ENCODE measurements around the gene PLEKHS1.
"Not testable (repeated sequence)": the region's sequence is repeated elsewhere in the genome, so short reads cannot be mapped to it uniquely, and the experiment has no call there.

The PLEKHS1 gene

DNA sequence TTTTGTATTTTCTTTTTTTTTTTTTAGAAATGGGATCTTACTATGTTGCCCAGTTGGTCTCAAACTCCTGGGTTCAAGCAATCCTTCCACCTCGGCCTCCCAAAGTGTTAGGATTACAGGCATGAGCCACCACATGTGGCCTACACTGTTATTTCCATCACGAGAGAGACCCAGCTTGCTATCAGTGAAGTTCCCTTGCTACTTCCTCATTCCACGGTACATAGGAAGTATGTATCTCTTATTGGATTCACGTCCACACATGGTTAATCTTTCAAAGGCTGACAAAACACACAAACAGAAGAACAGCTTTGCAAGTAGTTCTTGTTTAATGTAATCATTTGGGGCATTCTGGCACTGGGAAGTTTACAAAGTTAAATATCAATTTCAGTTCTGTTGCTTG, 51.5 kb downstream of the PLEKHS1 start:
- Histone ChIP-seq H3K4me3 (ENCODE audit: low read depth in 1 of 2, low read length in 2 of 2) (no peak overlapping the region), H3K4me1 (ENCODE audit: insufficient read depth, low read length) (peaks cover 23% of the 10 kb centered on the region), H3K9me3 (ENCODE audit: low read length) (no peaks in the 10 kb centered on the region), H3K27ac (ENCODE audit: low read depth, low read length) (no peak overlapping the region), H3K36me3 (ENCODE audit: insufficient read depth, low read length) (no peaks in the 10 kb centered on the region), H3K27me3 (ENCODE audit: control insufficient read depth in 1 of 2, insufficient read depth in 2 of 2, low read length in 2 of 2) (no peaks in the 10 kb centered on the region), H3K9ac (ENCODE audit: low read length) (no peak overlapping the region)

DNA sequence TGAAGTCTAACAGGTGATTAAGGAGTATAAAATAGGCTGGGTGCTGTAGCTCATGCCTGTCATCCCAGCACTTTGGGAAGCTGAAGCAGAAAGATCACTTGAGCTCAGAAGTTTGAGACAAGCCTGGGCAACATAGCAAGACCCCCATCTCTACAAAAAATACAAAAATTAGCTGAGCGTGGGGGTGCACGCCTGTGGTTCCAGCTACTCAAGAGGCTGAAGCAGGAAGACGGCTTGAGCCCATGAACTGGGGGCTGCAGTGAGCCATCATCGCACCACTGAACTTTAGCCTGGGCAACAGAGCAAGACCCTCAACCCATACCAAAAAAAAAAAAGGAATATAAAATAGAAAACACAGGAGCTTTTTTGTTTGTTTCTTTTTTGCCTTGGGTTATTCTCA, 55.0 kb downstream of the PLEKHS1 start:
- no peaks in the 10 kb centered on the region for H3K27me3 ChIP-seq (ENCODE audit: control insufficient read depth in 1 of 2, insufficient read depth in 2 of 2, low read length in 2 of 2)
- no peaks in the 10 kb centered on the region for H3K36me3 ChIP-seq (ENCODE audit: insufficient read depth, low read length)
- H3K27ac ChIP-seq (ENCODE audit: low read depth, low read length), result no peak overlapping the region
- H3K9me3 ChIP-seq (ENCODE audit: low read length), result no peaks in the 10 kb centered on the region
- peaks cover 18% of the 10 kb centered on the region for H3K4me1 ChIP-seq (ENCODE audit: insufficient read depth, low read length)
- no peak overlapping the region for H3K9ac ChIP-seq (ENCODE audit: low read length)
- no peak overlapping the region for H3K4me3 ChIP-seq (ENCODE audit: low read depth in 1 of 2, low read length in 2 of 2)

DNA sequence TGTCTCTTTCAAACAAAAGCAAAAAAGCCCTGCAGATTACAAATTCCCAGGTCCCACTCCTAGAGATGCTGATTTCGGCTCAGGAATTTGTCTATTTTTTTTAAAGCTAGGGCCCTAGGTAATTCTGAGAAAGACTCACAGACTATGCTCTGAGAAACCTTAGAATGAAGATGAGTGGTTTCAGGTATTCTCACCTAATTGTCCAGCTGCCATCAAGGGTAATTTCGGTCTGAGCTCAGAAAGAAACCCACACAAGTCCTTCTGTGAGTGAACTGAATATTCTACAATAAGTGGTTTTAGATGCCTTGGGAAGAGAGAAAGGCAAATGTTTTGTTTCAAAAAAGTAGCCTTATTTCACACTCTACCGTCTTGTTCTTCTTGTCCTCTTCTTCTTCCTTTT, 56.7 kb downstream of the PLEKHS1 start:
- H3K4me1 ChIP-seq (ENCODE audit: insufficient read depth, low read length), result peaks cover 3% of the 10 kb centered on the region
- H3K27ac ChIP-seq (ENCODE audit: low read depth, low read length), result no peak overlapping the region
- no peaks in the 10 kb centered on the region for H3K9me3 ChIP-seq (ENCODE audit: low read length)
- H3K4me3 ChIP-seq (ENCODE audit: low read depth in 1 of 2, low read length in 2 of 2), result no peak overlapping the region
- no peaks in the 10 kb centered on the region for H3K36me3 ChIP-seq (ENCODE audit: insufficient read depth, low read length)
- H3K27me3 ChIP-seq (ENCODE audit: control insufficient read depth in 1 of 2, insufficient read depth in 2 of 2, low read length in 2 of 2), result no peaks in the 10 kb centered on the region
- no peak overlapping the region for H3K9ac ChIP-seq (ENCODE audit: low read length)

DNA sequence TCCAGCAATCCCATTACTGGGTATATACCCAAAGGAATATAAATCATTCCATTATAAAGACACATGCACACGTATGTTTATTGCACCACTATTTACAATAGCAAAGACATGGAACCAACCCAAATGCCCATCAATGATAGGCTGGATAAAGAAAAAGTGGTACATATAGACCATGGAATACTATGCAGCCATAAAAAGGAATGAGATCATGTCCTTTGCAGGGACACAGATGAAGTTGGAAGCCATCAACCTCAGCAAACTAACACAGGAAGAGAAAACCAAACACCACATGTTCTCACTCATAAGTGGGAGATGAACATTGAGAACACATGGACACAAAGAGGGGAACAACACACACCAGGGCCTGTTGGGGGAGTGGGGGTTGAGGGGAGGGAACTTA, 63.2 kb downstream of the PLEKHS1 start:
- H3K4me3 ChIP-seq (ENCODE audit: low read depth in 1 of 2, low read length in 2 of 2); H3K9ac ChIP-seq (ENCODE audit: low read length); H3K27ac ChIP-seq (ENCODE audit: low read depth, low read length); H3K36me3 ChIP-seq (ENCODE audit: insufficient read depth, low read length); H3K4me1 ChIP-seq (ENCODE audit: insufficient read depth, low read length); H3K27me3 ChIP-seq (ENCODE audit: control insufficient read depth in 1 of 2, insufficient read depth in 2 of 2, low read length in 2 of 2); H3K9me3 ChIP-seq (ENCODE audit: low read length): not testable (repeated sequence)

DNA sequence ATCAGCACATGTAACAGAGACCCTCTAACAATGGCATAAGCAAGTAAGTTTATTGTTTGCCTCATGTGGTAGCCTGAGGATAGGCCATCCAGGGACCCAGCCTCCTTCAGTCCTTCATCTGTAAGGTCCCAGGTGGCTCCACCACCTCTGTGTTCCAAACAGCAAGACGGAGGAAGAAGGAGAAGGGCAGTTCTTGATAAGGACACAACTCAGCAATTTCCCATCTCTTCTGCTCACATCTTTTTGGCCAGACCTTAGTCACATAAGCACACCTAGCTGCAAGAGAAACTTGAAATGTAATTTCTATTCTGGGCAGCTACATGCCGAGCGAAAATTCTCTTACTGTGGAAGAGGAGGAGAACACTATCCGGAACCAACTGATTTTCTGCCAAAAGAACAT, 68.5 kb downstream of the PLEKHS1 start:
- Histone ChIP-seq H3K9ac (ENCODE audit: low read length) (no peak overlapping the region), H3K4me3 (ENCODE audit: low read depth in 1 of 2, low read length in 2 of 2) (no peak overlapping the region), H3K36me3 (ENCODE audit: insufficient read depth, low read length) (no peaks in the 10 kb centered on the region), H3K27ac (ENCODE audit: low read depth, low read length) (no peak overlapping the region), H3K4me1 (ENCODE audit: insufficient read depth, low read length) (no peaks in the 10 kb centered on the region), H3K9me3 (ENCODE audit: low read length) (no peaks in the 10 kb centered on the region), H3K27me3 (ENCODE audit: control insufficient read depth in 1 of 2, insufficient read depth in 2 of 2, low read length in 2 of 2) (no peaks in the 10 kb centered on the region)

DNA sequence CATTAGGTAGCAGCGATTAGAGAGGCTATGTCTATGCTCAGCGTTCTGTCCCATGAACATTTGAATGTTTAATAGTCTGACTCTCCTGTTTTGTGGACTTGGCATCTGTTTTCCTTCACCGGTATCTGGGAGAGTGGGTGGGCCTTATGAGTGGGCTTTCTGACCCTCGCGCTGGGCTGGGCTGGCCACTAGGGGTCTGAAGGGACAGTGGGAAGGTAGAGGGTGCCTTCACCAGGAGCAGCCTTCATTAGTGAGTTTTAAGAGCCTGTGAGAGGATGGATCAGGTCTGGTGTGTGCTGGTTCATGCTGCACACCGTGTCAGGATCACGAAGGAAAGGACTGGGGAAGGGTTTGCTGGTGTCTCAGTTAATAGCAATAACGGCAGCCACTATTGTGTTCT, 69.0 kb downstream of the PLEKHS1 start:
- Histone ChIP-seq H3K36me3 (ENCODE audit: insufficient read depth, low read length) (no peaks in the 10 kb centered on the region), H3K4me1 (ENCODE audit: insufficient read depth, low read length) (no peaks in the 10 kb centered on the region), H3K27ac (ENCODE audit: low read depth, low read length) (no peak overlapping the region), H3K9ac (ENCODE audit: low read length) (no peak overlapping the region), H3K4me3 (ENCODE audit: low read depth in 1 of 2, low read length in 2 of 2) (no peak overlapping the region), H3K9me3 (ENCODE audit: low read length) (no peaks in the 10 kb centered on the region), H3K27me3 (ENCODE audit: control insufficient read depth in 1 of 2, insufficient read depth in 2 of 2, low read length in 2 of 2) (no peaks in the 10 kb centered on the region)

DNA sequence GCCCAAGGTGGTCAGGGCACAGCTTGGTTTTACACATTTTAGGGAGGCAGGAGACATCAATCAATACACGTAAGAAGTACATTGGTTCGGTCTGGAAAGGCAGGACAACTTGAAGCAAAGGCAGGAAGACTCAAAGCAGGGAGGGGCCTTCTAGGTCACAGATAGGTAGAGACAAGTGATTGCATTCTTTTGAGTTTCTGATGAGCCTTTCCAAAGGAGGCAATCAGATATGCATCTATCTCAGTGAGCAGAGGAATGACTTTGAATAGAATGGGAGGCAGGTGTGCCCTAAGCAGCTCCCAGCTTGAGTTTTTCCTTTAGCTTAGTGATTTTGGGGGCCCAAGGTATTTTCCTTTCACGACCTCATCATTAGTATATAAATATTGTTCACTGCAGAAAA, 69.8 kb downstream of the PLEKHS1 start:
- H3K27me3 ChIP-seq (ENCODE audit: control insufficient read depth in 1 of 2, insufficient read depth in 2 of 2, low read length in 2 of 2); H3K9ac ChIP-seq (ENCODE audit: low read length); H3K36me3 ChIP-seq (ENCODE audit: insufficient read depth, low read length); H3K9me3 ChIP-seq (ENCODE audit: low read length); H3K27ac ChIP-seq (ENCODE audit: low read depth, low read length); H3K4me1 ChIP-seq (ENCODE audit: insufficient read depth, low read length); H3K4me3 ChIP-seq (ENCODE audit: low read depth in 1 of 2, low read length in 2 of 2): not testable (repeated sequence)

DNA sequence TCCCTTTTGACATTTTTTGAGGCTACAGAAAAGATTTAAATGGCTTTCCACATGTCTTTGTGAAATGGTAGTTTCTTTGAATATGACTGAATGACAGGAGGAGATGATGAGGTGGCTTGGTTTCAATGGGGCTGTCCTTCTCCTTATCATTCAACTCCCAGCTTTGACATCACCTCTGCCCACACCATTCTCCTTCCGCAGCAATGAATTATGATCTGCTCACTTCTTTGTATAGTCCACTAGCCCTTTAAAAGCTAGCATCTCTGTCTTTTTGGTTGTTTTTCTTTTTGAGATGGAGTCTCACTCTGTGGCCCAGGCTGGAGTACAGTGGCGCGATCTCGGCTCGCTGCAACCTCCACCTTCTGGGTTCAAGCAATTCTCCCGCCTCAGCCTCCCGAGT, 70.7 kb downstream of the PLEKHS1 start:
- H3K9me3 ChIP-seq (ENCODE audit: low read length), result no peaks in the 10 kb centered on the region
- no peaks in the 10 kb centered on the region for H3K4me1 ChIP-seq (ENCODE audit: insufficient read depth, low read length)
- H3K27ac ChIP-seq (ENCODE audit: low read depth, low read length), result no peak overlapping the region
- no peaks in the 10 kb centered on the region for H3K27me3 ChIP-seq (ENCODE audit: control insufficient read depth in 1 of 2, insufficient read depth in 2 of 2, low read length in 2 of 2)
- no peak overlapping the region for H3K9ac ChIP-seq (ENCODE audit: low read length)
- H3K36me3 ChIP-seq (ENCODE audit: insufficient read depth, low read length), result no peaks in the 10 kb centered on the region
- no peak overlapping the region for H3K4me3 ChIP-seq (ENCODE audit: low read depth in 1 of 2, low read length in 2 of 2)

DNA sequence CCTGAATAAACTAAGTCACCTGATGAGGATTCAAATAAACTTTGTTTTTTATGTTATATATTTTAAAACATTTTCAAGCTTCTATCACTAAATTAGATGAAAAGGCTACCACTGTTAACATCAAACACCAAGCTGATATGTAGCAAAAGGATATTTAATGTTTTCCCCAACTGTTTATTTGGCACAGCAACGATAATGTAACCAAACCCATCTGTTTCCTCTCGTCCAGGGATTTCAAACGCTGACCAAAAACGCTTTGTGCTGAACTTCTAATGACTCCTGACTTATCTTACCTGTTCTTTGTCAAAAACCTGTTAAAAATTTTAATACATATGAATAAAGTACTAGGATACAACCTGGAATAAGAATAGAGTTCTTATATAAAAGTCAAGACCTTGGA, 71.9 kb downstream of the PLEKHS1 start:
- H3K9ac ChIP-seq (ENCODE audit: low read length), result no peak overlapping the region
- no peak overlapping the region for H3K4me3 ChIP-seq (ENCODE audit: low read depth in 1 of 2, low read length in 2 of 2)
- H3K27ac ChIP-seq (ENCODE audit: low read depth, low read length), result no peak overlapping the region
- H3K4me1 ChIP-seq (ENCODE audit: insufficient read depth, low read length), result no peaks in the 10 kb centered on the region
- H3K36me3 ChIP-seq (ENCODE audit: insufficient read depth, low read length), result no peaks in the 10 kb centered on the region
- no peaks in the 10 kb centered on the region for H3K27me3 ChIP-seq (ENCODE audit: control insufficient read depth in 1 of 2, insufficient read depth in 2 of 2, low read length in 2 of 2)
- no peaks in the 10 kb centered on the region for H3K9me3 ChIP-seq (ENCODE audit: low read length)

DNA sequence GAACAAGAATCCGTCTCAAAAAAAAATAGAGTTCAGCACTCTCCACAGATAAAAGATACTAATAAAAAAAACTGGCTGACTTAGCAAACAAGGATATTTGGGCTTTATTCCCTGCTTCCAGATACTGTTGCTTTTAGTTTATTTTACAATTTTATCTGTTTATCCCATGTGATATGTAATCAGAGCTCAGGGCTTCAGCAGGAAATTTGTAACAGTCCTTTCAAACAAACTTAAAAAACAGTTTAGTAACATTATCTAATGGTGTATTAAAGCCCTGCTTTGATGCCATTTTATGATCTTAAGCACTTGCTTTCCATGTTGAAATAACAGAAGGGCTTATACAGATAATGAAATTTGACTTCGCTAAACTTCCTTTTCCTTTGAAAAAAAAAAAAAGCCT, 74.3 kb downstream of the PLEKHS1 start:
- Histone ChIP-seq H3K27ac (ENCODE audit: low read depth, low read length) (no peak overlapping the region), H3K4me1 (ENCODE audit: insufficient read depth, low read length) (no peaks in the 10 kb centered on the region), H3K36me3 (ENCODE audit: insufficient read depth, low read length) (no peaks in the 10 kb centered on the region), H3K27me3 (ENCODE audit: control insufficient read depth in 1 of 2, insufficient read depth in 2 of 2, low read length in 2 of 2) (no peaks in the 10 kb centered on the region), H3K9ac (ENCODE audit: low read length) (no peak overlapping the region), H3K9me3 (ENCODE audit: low read length) (no peaks in the 10 kb centered on the region), H3K4me3 (ENCODE audit: low read depth in 1 of 2, low read length in 2 of 2) (no peak overlapping the region)

DNA sequence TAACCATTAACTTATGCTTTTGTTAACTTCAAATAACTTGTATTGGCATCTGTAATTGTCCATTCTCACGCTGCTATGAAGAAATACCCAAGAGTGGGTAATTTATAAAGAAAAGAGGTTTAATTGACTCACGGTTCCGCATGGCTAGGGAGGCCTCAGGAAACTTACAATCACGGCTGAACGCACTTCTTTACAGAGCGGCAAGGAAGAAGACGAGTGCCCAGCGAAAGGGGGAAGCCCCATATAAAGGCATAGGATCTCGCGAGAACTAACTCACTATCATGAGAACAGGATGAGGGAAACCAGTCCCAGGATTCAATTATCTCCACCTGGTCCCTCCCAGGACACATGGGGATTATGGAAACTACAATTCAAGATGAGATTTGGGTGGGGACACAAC, 77.1 kb downstream of the PLEKHS1 start:
- H3K9ac ChIP-seq (ENCODE audit: low read length); H3K4me1 ChIP-seq (ENCODE audit: insufficient read depth, low read length); H3K27ac ChIP-seq (ENCODE audit: low read depth, low read length); H3K4me3 ChIP-seq (ENCODE audit: low read depth in 1 of 2, low read length in 2 of 2); H3K36me3 ChIP-seq (ENCODE audit: insufficient read depth, low read length); H3K27me3 ChIP-seq (ENCODE audit: control insufficient read depth in 1 of 2, insufficient read depth in 2 of 2, low read length in 2 of 2); H3K9me3 ChIP-seq (ENCODE audit: low read length): not testable (repeated sequence)

Measured in muscle layer of colon (tissue), 2 donors.